ENCODE data around the gene ARHGAP4.

ARHGAP4 gene

DNA sequence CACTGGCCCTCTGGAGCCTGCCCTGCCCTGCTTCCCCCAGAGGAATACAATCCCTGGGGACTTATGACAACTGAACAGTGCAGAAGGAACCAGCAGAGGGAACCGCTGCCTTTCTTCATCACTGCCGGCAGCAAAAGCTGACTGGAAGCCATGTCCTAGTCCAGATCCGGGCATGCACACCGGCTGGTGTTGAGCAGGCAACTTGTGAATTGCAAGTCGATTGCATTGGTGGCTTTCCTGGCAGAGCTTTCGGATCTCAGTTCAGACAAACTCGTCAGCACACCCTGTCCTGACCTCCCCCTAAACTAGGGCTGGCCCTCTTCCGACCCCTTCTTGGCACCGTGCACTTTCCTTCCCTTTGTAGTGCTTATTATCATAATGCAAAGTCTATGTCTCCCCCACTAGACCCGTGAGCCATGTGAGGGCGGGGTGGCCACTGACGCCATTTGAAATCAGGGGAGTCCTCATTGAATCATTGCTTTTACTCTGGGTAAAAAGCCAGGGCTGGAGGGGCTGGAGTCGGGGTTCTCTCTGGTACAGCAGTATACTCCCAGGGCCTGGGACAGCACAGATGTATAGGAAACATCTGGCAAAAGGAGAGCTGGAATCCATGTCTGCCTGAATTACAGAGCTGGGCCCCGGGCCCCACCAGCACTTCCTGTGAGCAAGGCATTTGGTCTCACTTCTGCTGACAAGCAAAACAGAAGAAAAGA, 1.8 kb downstream of the ARHGAP4 start:
- no peak for DNase-seq

DNA sequence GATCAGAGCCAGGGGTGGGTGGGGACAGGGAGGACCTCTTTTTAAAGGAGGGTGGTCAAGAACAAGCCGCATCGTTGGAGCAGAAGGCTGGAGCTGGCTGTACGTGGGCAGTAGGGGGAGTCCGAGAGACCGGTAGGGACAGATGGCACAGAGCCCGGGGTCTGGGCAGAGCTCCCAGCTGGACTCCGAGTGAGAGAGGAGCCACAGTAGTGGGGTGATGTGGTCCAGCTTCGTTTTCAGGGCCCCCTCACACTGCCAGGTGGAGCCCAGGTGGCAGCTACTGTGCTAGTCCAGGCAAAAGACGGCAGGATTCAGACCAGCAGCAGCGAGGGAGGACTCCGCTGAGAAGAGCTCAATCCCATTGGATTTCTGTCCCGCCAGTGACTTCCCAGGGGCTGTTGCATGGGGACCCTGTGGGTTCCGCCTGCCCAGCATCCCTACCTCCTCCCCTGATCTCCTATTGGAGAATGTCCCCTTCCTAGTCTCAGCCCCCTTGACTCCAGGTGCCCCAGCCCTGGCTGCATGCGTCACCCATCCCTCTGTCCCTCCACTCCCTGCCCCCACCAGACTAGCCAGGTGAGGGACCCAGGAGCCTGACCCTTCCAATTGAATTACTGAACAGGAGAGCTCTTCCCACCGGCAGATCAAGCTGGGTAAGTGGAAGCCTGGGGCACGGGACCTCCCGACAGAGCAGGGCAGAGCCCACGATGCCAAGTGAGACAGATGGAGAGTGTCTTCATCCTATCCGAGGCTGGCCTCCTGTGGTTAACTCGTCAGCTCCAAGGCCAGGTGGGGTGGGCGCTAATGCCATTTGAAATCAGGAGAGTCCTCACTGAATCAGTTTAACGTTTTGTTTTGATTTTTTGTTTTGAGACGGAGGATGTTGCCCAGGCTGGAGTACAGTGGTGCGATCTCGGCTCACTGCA, 2.9 kb downstream of the ARHGAP4 start:
- no peak for DNase-seq

DNA sequence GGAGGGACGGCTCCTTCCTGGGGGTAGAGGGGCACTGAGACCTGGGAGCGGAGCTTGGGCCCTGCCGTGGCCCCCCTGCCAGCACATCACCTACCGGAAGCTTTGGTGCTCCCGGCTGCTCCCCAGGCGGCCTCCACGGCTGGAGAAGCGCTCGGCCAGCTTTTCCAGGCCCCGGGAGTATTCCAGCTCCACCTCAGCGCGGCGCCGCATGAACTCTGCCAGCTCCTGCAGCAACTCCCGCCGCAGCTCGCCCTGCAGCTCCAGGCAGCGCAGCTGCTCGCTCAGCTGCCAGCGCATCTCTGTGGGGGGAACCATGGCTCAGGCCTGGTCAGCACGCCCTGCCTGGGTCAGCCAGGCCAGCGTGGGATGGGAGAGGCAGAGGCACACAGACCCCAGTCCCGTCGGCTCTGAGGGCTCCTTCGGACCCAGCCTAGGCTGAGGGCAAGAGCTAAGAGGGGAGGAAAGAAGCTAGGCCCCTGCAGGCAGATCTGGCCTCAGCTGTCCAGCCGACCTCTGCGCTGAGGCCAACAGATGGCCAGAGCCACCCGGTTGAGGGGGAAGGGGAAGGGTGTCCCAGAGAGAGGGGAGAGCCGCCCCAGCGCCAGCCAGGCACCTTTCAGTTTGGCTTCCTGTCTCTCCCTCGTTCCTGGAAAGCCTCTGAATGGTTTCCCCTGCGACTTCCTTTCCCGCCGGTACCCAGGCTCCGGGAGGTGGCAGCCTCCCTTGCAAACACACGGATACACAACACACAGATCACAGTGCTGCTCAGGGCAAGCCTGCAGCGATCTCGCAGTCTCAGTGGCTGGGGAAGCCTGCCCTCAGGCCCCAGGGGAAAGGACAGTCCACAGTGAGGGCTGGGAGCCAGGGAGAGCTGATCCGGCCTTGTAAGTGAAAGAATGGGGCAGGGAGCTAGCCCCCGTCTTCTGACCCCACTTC, 4.3 kb downstream of the ARHGAP4 start:
- no peak for DNase-seq

DNA sequence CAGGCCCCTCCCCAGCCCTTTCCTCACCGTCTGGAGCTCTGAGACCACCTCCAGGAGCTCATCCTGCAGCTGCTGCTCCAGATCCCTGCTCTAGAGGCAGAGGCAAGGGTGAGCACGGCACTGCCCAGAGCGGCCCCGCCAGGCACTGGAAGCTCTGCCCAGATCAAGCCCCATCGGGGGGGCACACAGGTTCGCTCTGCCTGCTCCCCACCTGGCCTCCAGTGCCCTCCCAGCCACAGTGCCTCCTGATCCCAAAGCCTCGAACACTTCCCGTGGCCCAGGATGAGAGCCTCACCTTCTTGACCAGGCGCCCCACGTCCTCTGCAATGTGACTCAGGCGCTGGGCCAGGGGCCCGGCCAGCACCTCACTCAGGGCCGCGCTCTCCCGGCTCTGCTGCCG, 5.0 kb downstream of the ARHGAP4 start:
- DNase-seq = no peak

- no peak for DNase-seq
These were observed 5.5 kb downstream of the ARHGAP4 start for GRCh38 chrX:153920546-153920945.

GRCh38 chrX:153919281-153919680, 6.8 kb downstream of the ARHGAP4 start:
- DNase-seq = no peak

DNA sequence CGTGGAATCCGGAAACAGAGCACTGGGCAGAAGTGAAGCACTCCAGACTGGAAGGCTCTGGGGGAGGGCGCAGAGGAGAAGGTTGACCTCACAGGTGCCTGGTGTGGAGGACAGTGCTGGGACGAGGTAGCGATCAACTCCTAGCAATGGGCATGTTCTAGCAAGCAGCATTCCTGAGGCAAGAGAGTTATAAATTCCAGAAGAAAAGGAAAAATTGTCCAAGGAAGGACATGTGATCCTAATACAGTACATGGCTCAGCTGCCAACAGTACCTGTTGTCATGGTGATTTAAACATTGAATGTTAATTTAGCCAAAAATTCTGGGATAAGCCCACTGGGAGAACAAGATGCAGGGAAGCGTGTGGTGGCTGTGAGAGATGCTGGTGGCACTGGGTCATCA, 8.2 kb downstream of the ARHGAP4 start:
- DNase-seq = no peak

DNA sequence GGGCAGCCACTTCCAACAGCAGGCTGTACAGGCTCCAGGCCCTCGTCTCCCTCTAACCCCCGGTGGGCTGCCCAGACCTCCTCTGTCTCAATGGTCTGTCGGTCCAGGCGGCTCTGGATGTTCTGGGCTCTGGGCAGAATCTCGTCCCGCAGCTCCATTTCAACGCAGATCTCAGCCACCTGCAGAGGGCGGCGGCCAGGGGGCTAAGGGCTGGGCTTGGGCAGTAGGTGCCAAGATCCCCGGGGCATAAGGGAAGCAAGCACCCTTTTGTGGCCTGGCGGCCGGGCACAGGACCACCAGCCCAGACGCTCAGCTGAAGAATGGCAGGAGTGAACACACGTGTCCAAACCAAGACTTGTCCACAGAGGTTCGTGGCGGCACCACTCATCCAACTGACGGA, 12.4 kb downstream of the ARHGAP4 start:
- no peak for DNase-seq

DNA sequence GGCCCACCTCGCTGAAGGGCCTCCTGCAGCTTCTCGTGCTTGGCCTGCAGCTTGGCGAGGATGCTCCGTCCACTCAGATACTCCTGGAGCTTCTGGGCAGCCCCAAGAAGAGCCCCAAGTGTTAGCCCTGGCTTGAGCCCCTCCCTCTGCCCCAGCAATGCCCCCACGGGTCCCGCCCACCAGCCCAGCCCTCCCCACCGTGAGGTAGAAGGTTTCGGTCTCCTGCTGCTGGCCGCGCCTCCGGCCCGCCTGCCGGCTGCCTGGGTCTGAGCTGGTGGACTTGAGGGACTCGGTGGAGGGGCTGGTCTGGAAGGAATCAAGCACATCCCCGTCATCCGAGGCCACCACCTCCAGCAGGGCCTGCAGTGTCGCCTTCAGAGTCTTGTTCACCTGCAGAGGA, 12.9 kb downstream of the ARHGAP4 start:
- no peak for DNase-seq

GRCh38 chrX:153911798-153912197, 14.3 kb downstream of the ARHGAP4 start:
- no peak for DNase-seq

DNA sequence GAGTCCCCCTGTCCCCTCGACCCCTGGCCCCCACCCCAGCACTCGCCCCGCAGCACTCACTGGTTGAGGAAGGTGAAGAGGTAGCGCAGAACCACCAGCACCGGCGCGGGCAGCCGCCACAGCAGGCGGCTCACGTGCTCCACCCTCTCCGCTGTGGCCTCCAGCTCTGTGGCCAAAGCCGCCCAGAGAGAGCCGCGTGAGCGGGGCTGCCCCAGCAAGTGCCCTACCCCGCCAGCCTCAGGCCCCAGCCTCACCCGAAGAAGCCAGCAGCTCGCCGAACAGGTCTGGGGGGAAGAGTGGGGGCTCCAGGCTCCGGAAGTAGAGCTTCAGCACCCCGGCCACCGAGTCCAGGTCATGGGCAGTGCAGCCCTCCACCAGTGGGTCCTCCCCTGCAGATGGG, 15.6 kb downstream of the ARHGAP4 start:
- DNase-seq = no peak

- no peak for DNase-seq
These were observed 16.1 kb downstream of the ARHGAP4 start for GRCh38 chrX:153909980-153910360.

- DNase-seq = no peak
These were observed 16.8 kb downstream of the ARHGAP4 start for GRCh38 chrX:153909024-153909979.

DNA sequence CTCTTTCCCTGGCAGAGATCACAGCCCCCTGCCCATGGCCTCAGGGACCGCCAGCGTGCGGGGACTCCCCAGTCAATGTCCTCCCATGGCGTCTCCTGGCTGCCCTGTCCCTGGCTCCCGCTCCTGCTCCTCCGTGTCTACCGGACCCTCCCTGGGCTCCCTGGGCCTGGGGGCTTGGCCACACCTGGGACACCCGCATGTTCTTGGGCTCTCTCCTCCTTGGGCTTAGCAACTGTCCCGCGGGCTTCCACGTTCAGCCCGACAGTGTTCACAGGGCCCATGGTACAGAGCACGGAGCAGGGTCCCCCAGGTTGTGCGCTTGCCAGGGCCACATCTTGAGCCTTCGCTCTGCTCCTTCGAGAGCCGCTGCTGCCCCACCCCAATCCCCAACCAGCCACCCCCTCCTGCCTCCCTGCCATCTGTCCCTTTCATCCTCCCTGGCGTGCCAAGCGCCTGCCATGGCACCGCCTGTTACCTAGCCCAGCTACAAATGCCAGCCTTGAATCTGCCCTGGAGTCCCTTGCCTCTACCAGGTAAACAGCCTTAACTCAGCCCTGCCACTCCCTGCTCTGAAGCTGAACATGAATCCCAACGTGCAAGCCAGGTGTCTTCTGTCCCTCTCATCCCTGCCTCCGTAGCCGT, 17.7 kb downstream of the ARHGAP4 start:
- DNase-seq = no peak

GRCh38 chrX:153907456-153907855, 18.6 kb downstream of the ARHGAP4 start:
- DNase-seq = no peak

DNA sequence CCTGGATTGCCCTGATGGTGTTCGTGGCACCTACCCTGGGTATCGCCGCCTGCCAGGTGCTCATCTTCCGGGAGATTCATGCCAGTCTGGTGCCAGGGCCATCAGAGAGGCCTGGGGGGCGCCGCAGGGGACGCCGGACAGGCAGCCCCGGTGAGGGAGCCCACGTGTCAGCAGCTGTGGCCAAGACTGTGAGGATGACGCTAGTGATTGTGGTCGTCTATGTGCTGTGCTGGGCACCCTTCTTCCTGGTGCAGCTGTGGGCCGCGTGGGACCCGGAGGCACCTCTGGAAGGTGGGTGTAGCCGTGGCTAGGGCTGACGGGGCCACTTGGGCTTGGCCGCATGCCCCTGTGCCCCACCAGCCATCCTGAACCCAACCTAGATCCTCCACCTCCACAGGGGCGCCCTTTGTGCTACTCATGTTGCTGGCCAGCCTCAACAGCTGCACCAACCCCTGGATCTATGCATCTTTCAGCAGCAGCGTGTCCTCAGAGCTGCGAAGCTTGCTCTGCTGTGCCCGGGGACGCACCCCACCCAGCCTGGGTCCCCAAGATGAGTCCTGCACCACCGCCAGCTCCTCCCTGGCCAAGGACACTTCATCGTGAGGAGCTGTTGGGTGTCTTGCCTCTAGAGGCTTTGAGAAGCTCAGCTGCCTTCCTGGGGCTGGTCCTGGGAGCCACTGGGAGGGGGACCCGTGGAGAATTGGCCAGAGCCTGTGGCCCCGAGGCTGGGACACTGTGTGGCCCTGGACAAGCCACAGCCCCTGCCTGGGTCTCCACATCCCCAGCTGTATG, 19.7 kb downstream of the ARHGAP4 start:
- DNase-seq = no peak

GRCh38 chrX:153905481-153906095, 20.5 kb downstream of the ARHGAP4 start:
- DNase-seq = no peak

DNA sequence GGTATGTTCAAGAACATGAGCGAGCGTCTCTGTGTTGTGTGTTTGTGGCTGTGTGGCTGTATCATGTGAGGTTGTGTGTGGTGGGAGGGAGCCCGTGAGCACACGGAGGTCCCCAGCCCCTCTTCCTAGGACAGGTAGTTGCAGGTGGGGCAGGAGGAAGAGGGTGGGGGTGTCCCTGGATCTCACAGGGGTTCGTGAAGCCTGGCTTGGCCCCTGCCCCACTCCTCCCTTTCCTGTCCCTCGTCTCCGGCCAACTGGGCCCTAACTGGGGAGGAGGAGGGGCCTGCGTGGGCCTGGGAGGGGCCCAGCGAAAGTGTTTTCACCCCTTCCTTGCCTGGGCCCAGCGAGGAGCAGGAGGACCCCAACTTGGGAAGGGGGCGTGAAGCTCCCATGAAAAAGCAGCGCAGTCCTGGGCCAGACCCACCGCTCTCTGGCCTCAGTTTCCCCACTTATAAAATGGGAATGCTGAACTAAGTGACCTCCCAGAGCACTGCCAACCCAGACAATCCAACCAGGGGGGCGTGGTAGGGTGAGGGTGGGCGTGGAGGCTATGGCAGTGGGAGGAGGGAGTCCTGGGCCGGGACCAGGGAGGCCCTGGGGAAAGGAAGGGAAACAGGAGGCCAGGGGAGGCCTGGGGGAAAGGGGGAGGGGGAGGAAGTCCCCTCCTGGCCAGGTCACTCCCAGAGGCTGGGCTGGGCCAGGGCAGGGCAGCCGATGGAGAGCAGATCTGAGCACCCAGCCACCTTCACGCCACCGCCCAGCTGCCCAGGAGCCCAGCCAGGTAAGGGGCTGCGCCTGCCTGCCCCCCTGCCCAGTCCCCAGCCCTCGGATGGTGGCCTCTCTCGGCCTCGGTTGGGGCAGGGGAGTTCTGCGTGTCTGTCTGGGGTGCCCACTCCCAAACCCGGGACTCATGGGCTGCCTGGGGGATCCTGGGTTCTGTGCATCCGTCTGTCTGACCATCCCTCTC, 21.8 kb downstream of the ARHGAP4 start, which contains the start of gene AVPR2:
Gene AVPR2, plus strand, starts transcription at position 683 of the 967 bp plus-strand sequence. CDS start 473 bp downstream, outside the sequence.
- no peak for DNase-seq
